ELF-1 (cell line): ENCODE measurements around the gene GGTLC2.

ENCODE experiments used
- DNase-seq: peaks from one replicate; pipeline ENCODE4 v3.0.0-alpha.2; 2016; ENCODE audit warnings: low read depth, low spot score

GGTLC2 gene

GRCh38 chr22:22689621-22690345 is 45.4 kb downstream of the GGTLC2 start:
- no peak for DNase-seq

GRCh38 chr22:22691055-22691454 is 46.6 kb downstream of the GGTLC2 start:
- no peak for DNase-seq

- DNase-seq = no peak
Observed at GRCh38 chr22:22691716-22692701, 47.6 kb downstream of the GGTLC2 start.

- DNase-seq = peak; percentile 85
Observed at GRCh38 chr22:22692707-22693530, 48.5 kb downstream of the GGTLC2 start.

GRCh38 chr22:22693531-22693884 is 49.1 kb downstream of the GGTLC2 start:
- no peak for DNase-seq

GRCh38 chr22:22694106-22694505 is 49.7 kb downstream of the GGTLC2 start:
- DNase-seq = no peak

GRCh38 chr22:22696104-22696503 is 51.7 kb downstream of the GGTLC2 start:
- no peak for DNase-seq
